Neural cell (in vitro differentiated cells): ENCODE results near the gene SLC12A4.

ENCODE experiments used
- EP300 ChIP-seq: fragments of 450-650 bp; conservative IDR thresholded peaks from 2 replicates; pipeline ENCODE4 v1.6.1; 2014; ENCODE audit warnings: antibody characterized with exemption, mild to moderate bottlenecking, moderate library complexity; ENCODE audit not compliant: poor library complexity, severe bottlenecking
- EZH2 ChIP-seq: fragments of 200-600, 300-800 bp; shearing (Covaris generic), sonication (generic); IDR thresholded peaks from 2 replicates; pipeline ENCODE4 v1.6.1; 2014; ENCODE audit warnings: antibody characterized with exemption, low read length, borderline replicate concordance, mild to moderate bottlenecking; ENCODE audit not compliant: insufficient read depth, poor library complexity, severe bottlenecking
- MXI1 ChIP-seq: fragments of 450-650 bp; conservative IDR thresholded peaks from 2 replicates; pipeline ENCODE4 v1.6.1; 2014; ENCODE audit warnings: antibody characterized with exemption, mild to moderate bottlenecking; ENCODE audit not compliant: poor library complexity, severe bottlenecking
- POLR2AphosphoS5 ChIP-seq: IDR thresholded peaks from 2 replicates; pipeline ENCODE4 v1.6.1; 2012
- RAD21 ChIP-seq: fragments of 450-650 bp; conservative IDR thresholded peaks from 2 replicates; pipeline ENCODE4 v1.6.1; 2014; ENCODE audit warnings: antibody characterized with exemption, mild to moderate bottlenecking, moderate library complexity
- REST ChIP-seq: IDR thresholded peaks from 2 replicates; pipeline ENCODE4 v1.6.1; 2012; ENCODE audit warnings: borderline replicate concordance
- SMC3 ChIP-seq: fragments of 450-650 bp; conservative IDR thresholded peaks from 2 replicates; pipeline ENCODE4 v1.6.1; 2014; ENCODE audit warnings: antibody characterized with exemption, mild to moderate bottlenecking, moderate library complexity; ENCODE audit not compliant: poor library complexity
- TAF1 ChIP-seq: IDR thresholded peaks from 2 replicates; pipeline ENCODE4 v1.6.1; 2012; ENCODE audit warnings: low read depth
- TF ChIP-seq, protein P1 (sequence below): fragments of 450-650 bp; IDR thresholded peaks from 2 replicates; pipeline ENCODE4 v1.5.1; 2014; ENCODE audit warnings: antibody characterized with exemption, mild to moderate bottlenecking, moderate library complexity; ENCODE audit not compliant: poor library complexity, severe bottlenecking

DNA sequence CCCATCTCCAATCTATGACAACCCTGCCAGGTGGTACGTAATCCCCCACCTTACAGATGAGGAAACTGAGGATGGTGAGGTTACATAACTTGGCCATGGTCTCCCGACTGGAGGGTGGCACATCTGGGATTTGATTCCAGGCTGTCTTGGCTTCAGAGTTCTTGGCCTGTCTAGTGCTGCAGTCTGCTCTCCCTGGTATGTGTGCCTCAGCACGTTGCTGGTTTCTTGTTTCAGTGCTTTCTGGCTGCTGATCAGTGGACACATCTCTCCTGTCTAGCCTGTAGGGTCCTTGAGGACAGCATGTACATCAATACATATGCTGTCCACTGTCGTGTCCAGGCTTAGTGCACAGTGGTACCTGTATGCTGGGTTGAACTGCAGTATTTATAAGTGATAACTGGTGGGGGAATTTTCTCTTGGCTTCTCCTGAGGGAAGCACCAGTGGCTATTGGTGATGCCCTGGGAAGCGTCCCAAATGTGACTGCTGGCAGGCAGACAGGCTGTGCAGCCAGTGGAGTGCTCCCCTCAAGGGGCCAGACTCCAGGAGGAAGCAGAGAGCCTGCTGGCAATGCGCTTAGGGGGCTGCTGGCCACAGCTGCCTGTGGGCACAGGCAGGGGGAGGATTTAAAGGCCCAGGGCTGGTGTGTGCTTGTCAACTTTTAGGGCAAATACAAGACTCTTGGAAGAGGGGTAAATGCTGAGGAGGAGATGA is 51.1 kb downstream of the SLC12A4 start:
- TF ChIP-seq REST: no peak
- TF ChIP-seq, protein P1, sequence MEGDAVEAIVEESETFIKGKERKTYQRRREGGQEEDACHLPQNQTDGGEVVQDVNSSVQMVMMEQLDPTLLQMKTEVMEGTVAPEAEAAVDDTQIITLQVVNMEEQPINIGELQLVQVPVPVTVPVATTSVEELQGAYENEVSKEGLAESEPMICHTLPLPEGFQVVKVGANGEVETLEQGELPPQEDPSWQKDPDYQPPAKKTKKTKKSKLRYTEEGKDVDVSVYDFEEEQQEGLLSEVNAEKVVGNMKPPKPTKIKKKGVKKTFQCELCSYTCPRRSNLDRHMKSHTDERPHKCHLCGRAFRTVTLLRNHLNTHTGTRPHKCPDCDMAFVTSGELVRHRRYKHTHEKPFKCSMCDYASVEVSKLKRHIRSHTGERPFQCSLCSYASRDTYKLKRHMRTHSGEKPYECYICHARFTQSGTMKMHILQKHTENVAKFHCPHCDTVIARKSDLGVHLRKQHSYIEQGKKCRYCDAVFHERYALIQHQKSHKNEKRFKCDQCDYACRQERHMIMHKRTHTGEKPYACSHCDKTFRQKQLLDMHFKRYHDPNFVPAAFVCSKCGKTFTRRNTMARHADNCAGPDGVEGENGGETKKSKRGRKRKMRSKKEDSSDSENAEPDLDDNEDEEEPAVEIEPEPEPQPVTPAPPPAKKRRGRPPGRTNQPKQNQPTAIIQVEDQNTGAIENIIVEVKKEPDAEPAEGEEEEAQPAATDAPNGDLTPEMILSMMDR: no peak
- TF ChIP-seq POLR2AphosphoS5: no peak
- no peak for TF ChIP-seq EP300
- TF ChIP-seq MXI1: no peak
- TF ChIP-seq EZH2: no peak
- TF ChIP-seq RAD21: no peak
- TF ChIP-seq TAF1: no peak
- no peak for TF ChIP-seq SMC3
